ENCODE results near the gene DENND2D. TPM values are rescaled to one million over a fixed set of nuclear protein-coding genes. Genes with fewer than 3 reads are reported as not detected.

DENND2D gene
- total RNA-seq, 1 donor from 2014 or later = not detected

DNA sequence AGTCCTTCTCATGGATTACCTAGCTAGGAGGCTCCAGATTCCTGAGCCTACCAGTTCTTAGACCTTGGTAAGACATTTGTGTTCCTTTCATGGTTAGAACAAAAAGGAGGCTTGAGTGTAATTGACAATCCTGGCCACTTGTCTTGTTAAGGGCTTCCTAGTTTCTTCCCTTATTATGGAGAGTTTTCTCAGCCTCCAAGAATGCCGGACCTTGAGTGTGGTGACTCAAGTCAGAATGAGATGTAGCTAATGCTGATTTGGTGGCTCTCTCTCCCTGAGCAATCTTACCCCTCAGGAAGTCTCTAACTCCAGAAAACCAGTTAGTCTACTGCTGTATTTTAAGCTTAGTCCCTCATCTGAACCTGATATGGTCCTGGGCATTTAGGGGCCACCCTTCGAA lies 41.4 kb upstream of the DENND2D start:
- H3K4me3 Mint-ChIP-seq (ENCODE audit: unreplicated experiment) = no peak overlapping the region
- H3K27me3 Mint-ChIP-seq (ENCODE audit: unreplicated experiment) = peaks cover 21% of the 10 kb centered on the region
- no peaks in the 10 kb centered on the region for H3K9me3 Mint-ChIP-seq (ENCODE audit: unreplicated experiment)
- TF ChIP-seq, protein P1, sequence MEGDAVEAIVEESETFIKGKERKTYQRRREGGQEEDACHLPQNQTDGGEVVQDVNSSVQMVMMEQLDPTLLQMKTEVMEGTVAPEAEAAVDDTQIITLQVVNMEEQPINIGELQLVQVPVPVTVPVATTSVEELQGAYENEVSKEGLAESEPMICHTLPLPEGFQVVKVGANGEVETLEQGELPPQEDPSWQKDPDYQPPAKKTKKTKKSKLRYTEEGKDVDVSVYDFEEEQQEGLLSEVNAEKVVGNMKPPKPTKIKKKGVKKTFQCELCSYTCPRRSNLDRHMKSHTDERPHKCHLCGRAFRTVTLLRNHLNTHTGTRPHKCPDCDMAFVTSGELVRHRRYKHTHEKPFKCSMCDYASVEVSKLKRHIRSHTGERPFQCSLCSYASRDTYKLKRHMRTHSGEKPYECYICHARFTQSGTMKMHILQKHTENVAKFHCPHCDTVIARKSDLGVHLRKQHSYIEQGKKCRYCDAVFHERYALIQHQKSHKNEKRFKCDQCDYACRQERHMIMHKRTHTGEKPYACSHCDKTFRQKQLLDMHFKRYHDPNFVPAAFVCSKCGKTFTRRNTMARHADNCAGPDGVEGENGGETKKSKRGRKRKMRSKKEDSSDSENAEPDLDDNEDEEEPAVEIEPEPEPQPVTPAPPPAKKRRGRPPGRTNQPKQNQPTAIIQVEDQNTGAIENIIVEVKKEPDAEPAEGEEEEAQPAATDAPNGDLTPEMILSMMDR (IDR thresholded peaks at IDR 0.05) = no peak
- DNase-seq (ENCODE audit: extremely low spot score, unreplicated experiment) = no peak
- no peaks in the 10 kb centered on the region for H3K36me3 Mint-ChIP-seq (ENCODE audit: unreplicated experiment)
- H3K4me1 Mint-ChIP-seq (ENCODE audit: unreplicated experiment) = no peaks in the 10 kb centered on the region
- no peak overlapping the region for H3K27ac Mint-ChIP-seq (ENCODE audit: unreplicated experiment)

- TF ChIP-seq, protein P1 (IDR thresholded peaks at IDR 0.05) = no peak
- DNase-seq (ENCODE audit: extremely low spot score, unreplicated experiment) = peak; percentile 25
- Mint-ChIP-seq H3K27ac (ENCODE audit: unreplicated experiment) (no peak overlapping the region), H3K27me3 (ENCODE audit: unreplicated experiment) (peaks cover 39% of the 10 kb centered on the region), H3K9me3 (ENCODE audit: unreplicated experiment) (no peaks in the 10 kb centered on the region), H3K36me3 (ENCODE audit: unreplicated experiment) (no peaks in the 10 kb centered on the region), H3K4me1 (ENCODE audit: unreplicated experiment) (no peaks in the 10 kb centered on the region), H3K4me3 (ENCODE audit: unreplicated experiment) (no peak overlapping the region)
Measured at GRCh38 chr1:111238056-111238795, 37.8 kb upstream of the DENND2D start.

DNA sequence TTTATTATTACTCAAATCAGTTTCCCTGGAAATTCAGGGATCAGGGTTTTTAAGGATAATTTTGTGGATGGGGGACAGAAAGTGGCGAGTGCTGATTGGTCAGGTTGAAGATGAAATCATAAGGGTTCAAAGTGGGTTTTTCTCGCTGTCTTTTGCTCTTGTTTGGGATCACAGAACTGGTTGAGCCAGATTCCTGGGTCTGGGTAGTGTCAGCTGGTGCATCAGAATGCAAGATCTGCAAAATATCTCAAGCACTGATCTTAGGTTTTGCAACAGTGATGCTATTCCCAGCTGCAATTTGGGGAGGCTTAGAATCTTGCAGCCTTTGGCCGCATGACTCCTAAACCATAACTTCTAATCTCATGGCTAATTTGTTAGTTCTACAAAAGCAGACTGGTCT lies 36.4 kb upstream of the DENND2D start:
- Mint-ChIP-seq H3K27ac (ENCODE audit: unreplicated experiment) (no peak overlapping the region), H3K27me3 (ENCODE audit: unreplicated experiment) (peaks cover 43% of the 10 kb centered on the region)

GRCh38 chr1:111236379-111236778 lies 35.9 kb upstream of the DENND2D start:
- TF ChIP-seq, protein P1 (IDR thresholded peaks at IDR 0.05) = no peak
- Mint-ChIP-seq H3K4me3 (ENCODE audit: unreplicated experiment) (no peak overlapping the region), H3K27me3 (ENCODE audit: unreplicated experiment) (peaks cover 45% of the 10 kb centered on the region), H3K9me3 (ENCODE audit: unreplicated experiment) (no peaks in the 10 kb centered on the region), H3K4me1 (ENCODE audit: unreplicated experiment) (no peaks in the 10 kb centered on the region), H3K36me3 (ENCODE audit: unreplicated experiment) (no peaks in the 10 kb centered on the region), H3K27ac (ENCODE audit: unreplicated experiment) (no peak overlapping the region)
- no peak for DNase-seq (ENCODE audit: extremely low spot score, unreplicated experiment)

More for the DNA sequence above, 36.4 kb upstream of the DENND2D start:
- Mint-ChIP-seq H3K4me3 (ENCODE audit: unreplicated experiment) (no peak overlapping the region), H3K9me3 (ENCODE audit: unreplicated experiment) (no peaks in the 10 kb centered on the region), H3K36me3 (ENCODE audit: unreplicated experiment) (no peaks in the 10 kb centered on the region), H3K4me1 (ENCODE audit: unreplicated experiment) (no peaks in the 10 kb centered on the region)
- TF ChIP-seq, protein P1 (IDR thresholded peaks at IDR 0.05) = no peak
- DNase-seq (ENCODE audit: extremely low spot score, unreplicated experiment) = no peak

DNA sequence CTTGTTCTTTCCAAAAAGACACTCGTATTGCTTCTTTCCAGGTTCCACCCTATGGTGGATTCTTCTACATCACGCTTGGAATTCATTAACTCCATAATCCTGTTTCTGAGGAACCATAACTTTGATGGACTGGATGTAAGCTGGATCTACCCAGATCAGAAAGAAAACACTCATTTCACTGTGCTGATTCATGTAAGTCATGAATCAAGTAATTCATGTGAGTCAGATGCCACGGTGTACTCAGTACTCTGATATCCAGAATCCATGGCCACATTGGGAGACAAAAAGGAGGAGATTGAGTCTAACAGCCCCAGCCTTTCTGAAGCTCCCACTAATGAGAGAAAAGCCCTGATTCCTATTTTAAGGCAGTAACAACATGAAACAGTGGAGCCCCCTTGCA lies 34.4 kb upstream of the DENND2D start:
- TF ChIP-seq, protein P1 (IDR thresholded peaks at IDR 0.05) = no peak
- H3K36me3 Mint-ChIP-seq (ENCODE audit: unreplicated experiment) = no peaks in the 10 kb centered on the region
- H3K27ac Mint-ChIP-seq (ENCODE audit: unreplicated experiment) = no peak overlapping the region
- no peak for DNase-seq (ENCODE audit: extremely low spot score, unreplicated experiment)
- H3K4me1 Mint-ChIP-seq (ENCODE audit: unreplicated experiment) = peaks cover 2% of the 10 kb centered on the region
- peaks cover 40% of the 10 kb centered on the region for H3K27me3 Mint-ChIP-seq (ENCODE audit: unreplicated experiment)
- no peaks in the 10 kb centered on the region for H3K9me3 Mint-ChIP-seq (ENCODE audit: unreplicated experiment)
- no peak overlapping the region for H3K4me3 Mint-ChIP-seq (ENCODE audit: unreplicated experiment)
